BE2C (cell line): ENCODE measurements around the gene TSPAN14.

Source experiments
- DNase-seq: peaks from one replicate; pipeline ENCODE4 v3.0.0-alpha.2; 2020
- H3K27me3 ChIP-seq: fragments of 250-450 bp; sonication (Bioruptor Pico); 2 replicates; pipeline ENCODE4 v1.5.1; 2020; ENCODE audit warnings: mild to moderate bottlenecking
- H3K36me3 ChIP-seq: fragments of 250-450 bp; sonication (Bioruptor Pico); 2 replicates; pipeline ENCODE4 v1.5.1; 2020; ENCODE audit warnings: mild to moderate bottlenecking
- H3K4me1 ChIP-seq: fragments of 250-450 bp; sonication (Bioruptor Pico); 2 replicates; pipeline ENCODE4 v1.5.1; 2020
- H3K4me3 ChIP-seq: 2 replicates; pipeline ENCODE4 v1.5.1; 2011; ENCODE audit warnings: low read depth, low read length
- H3K9me3 ChIP-seq: fragments of 250-450 bp; sonication (Bioruptor Pico); 2 replicates; pipeline ENCODE4 v1.5.1; 2020
- TF ChIP-seq, protein P1 (sequence below): IDR thresholded peaks from 2 replicates; pipeline ENCODE4 v1.5.1; 2012; ENCODE audit warnings: mild to moderate bottlenecking, low read depth, low read length

Gene TSPAN14

DNA sequence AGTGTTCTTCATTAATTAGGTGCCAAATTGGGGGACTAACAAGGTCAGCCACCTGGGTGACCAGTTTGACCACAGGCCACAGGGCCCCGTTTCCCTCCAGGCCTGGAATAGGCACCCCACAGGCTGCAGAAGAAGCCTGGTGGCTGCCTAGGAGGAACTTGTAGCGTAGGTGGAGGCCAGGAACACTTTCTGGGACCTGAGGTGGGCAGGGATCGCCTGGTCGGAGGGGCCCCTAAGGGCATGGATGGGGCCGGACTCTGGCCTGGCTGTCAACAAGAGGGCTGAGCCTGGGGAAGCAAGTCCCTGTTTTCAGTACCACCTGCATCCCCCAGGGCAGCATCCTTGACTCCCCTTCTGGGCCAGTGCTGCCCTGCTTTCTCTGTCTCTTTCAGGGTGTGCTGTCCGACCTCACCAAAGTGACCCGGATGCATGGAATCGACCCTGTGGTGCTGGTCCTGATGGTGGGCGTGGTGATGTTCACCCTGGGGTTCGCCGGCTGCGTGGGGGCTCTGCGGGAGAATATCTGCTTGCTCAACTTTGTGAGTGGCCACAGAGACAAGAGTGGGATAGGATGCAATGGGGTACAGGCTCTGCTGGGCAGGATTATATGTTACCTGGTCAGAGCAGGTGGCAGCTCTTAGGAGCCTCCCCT is 52.9 kb downstream of the TSPAN14 start:
- TF ChIP-seq, protein P1, sequence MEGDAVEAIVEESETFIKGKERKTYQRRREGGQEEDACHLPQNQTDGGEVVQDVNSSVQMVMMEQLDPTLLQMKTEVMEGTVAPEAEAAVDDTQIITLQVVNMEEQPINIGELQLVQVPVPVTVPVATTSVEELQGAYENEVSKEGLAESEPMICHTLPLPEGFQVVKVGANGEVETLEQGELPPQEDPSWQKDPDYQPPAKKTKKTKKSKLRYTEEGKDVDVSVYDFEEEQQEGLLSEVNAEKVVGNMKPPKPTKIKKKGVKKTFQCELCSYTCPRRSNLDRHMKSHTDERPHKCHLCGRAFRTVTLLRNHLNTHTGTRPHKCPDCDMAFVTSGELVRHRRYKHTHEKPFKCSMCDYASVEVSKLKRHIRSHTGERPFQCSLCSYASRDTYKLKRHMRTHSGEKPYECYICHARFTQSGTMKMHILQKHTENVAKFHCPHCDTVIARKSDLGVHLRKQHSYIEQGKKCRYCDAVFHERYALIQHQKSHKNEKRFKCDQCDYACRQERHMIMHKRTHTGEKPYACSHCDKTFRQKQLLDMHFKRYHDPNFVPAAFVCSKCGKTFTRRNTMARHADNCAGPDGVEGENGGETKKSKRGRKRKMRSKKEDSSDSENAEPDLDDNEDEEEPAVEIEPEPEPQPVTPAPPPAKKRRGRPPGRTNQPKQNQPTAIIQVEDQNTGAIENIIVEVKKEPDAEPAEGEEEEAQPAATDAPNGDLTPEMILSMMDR: no peak
- no peak for DNase-seq

GRCh38 chr10:80509108-80509402 is 54.9 kb downstream of the TSPAN14 start:
- Histone ChIP-seq H3K36me3 (no peaks in the 10 kb centered on the region), H3K4me1 (no peaks in the 10 kb centered on the region)

More for the DNA sequence above, 52.9 kb downstream of the TSPAN14 start:
- no peaks in the 10 kb centered on the region for H3K9me3 ChIP-seq
- no peaks in the 10 kb centered on the region for H3K4me1 ChIP-seq
- no peaks in the 10 kb centered on the region for H3K27me3 ChIP-seq
- no peaks in the 10 kb centered on the region for H3K36me3 ChIP-seq
- no peak overlapping the region for H3K4me3 ChIP-seq

GRCh38 chr10:80509403-80510161 is 55.5 kb downstream of the TSPAN14 start:
- TF ChIP-seq, protein P1: no peak
- H3K36me3 ChIP-seq: no peaks in the 10 kb centered on the region
- H3K4me3 ChIP-seq: no peak overlapping the region
- no peak for DNase-seq
- H3K9me3 ChIP-seq: no peaks in the 10 kb centered on the region
- no peaks in the 10 kb centered on the region for H3K27me3 ChIP-seq
- no peaks in the 10 kb centered on the region for H3K4me1 ChIP-seq

More at GRCh38 chr10:80509108-80509402, 54.9 kb downstream of the TSPAN14 start:
- no peaks in the 10 kb centered on the region for H3K9me3 ChIP-seq
- H3K4me3 ChIP-seq: no peak overlapping the region
- DNase-seq: no peak
- no peaks in the 10 kb centered on the region for H3K27me3 ChIP-seq
- TF ChIP-seq, protein P1: no peak

DNA sequence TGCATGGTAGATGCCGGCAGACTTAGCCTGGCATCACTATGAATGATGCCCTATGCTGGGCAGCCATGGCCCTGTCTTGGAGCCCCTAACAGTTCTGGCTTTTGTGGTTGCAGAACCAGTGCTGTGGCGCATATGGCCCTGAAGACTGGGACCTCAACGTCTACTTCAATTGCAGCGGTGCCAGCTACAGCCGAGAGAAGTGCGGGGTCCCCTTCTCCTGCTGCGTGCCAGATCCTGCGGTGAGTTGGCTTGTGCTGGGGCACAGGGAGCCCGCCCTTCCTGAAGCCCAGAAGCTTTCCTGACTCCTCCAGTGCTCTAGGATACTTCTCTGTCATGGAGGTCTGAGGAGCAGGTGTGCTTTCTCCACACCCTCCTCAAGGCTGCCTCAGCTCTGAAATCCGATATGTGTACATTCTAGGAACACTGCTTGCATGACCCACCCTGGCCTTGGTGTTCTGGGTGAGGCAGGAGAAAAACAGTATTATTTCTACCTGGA is 58.0 kb downstream of the TSPAN14 start:
- TF ChIP-seq, protein P1: no peak
- no peaks in the 10 kb centered on the region for H3K9me3 ChIP-seq
- no peak overlapping the region for H3K4me3 ChIP-seq
- no peaks in the 10 kb centered on the region for H3K27me3 ChIP-seq
- H3K4me1 ChIP-seq: no peaks in the 10 kb centered on the region
- DNase-seq: no peak
- H3K36me3 ChIP-seq: no peaks in the 10 kb centered on the region

DNA sequence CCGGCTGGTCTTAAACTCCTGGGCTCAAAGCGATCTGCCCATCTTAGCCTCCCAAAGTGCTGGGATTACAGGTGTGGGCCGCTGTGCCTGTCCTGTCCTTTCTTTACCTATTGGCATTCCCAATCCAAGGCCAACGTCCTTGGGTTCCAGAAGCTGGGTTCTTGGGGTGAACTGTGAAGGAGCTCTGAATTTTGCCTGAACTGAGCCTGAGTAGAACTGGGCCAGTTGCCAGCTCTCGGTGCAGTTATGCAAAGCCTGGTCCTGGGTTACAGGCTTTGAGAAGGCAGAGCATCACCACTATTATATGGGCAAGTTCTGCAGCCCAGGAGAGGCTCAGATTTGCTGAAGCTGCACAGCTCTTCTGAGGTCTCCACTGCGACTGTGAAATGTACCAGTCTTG is 59.0 kb downstream of the TSPAN14 start:
- TF ChIP-seq, protein P1: no peak
- Histone ChIP-seq H3K9me3 (no peaks in the 10 kb centered on the region), H3K4me1 (no peaks in the 10 kb centered on the region), H3K36me3 (no peaks in the 10 kb centered on the region), H3K27me3 (no peaks in the 10 kb centered on the region), H3K4me3 (no peak overlapping the region)
- DNase-seq: no peak

DNA sequence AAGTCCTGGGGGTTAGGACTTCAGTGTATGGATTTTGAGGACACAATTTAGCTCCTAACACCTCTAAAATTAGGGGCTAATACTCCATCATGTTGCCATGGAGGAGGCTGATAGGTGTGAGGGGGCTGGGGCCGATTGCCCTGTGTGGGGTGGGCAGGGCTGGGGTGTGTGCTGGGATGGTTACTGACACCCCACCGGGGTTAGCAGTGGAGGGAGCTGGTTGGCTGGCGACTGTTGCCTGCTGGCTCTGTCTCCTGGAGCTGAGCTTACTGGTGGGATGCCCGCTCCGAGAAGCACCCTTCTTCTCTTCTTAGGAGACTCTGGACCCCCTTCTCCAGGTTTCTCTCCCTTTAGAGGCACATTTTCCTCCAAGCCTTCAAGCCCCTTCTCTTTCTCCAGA is 61.4 kb downstream of the TSPAN14 start:
- Histone ChIP-seq H3K9me3 (no peaks in the 10 kb centered on the region), H3K36me3 (no peaks in the 10 kb centered on the region), H3K27me3 (no peaks in the 10 kb centered on the region), H3K4me3 (no peak overlapping the region), H3K4me1 (no peaks in the 10 kb centered on the region)
- TF ChIP-seq, protein P1: no peak
- DNase-seq: no peak
